Prostate gland (tissue), 2 donors: ENCODE data around the gene VCAN.

Experiments used
- CTCF ChIP-seq, 4 experiments: fragments of 200-600 bp in 2 of 4; fragments of 450-650 bp in 2 of 4; sonication (generic) in 2 of 4; IDR thresholded peaks; 1 replicate in 3 of 4; 2 replicates in 1 of 4; pipeline ENCODE4 v1.5.1; 2016 to 2019; ENCODE audit warnings: antibody characterized with exemption in 4 of 4, mild to moderate bottlenecking in 2 of 4, moderate library complexity in 2 of 4
- POLR2A ChIP-seq: fragments of 450-650 bp; IDR thresholded peaks from one replicate; pipeline ENCODE4 v1.6.1; 2016; ENCODE audit warnings: antibody characterized with exemption, mild to moderate bottlenecking

GRCh38 chr5:83528439-83528769 is 56.9 kb downstream of the VCAN start:
- TF ChIP-seq POLR2A (no peak), CTCF (IDR thresholded peaks at IDR 0.05) (no peak)
